Fibroblast of villous mesenchyme (primary cell): ENCODE results near the gene MCEMP1. TPM values are rescaled to one million over a fixed set of nuclear protein-coding genes. Genes with fewer than 3 reads are reported as not detected.

Source experiments
- DNase-seq: peaks from one replicate; pipeline ENCODE4 v3.0.0-alpha.2; 2010; ENCODE audit warnings: low read depth
- H3K4me3 ChIP-seq: 2 replicates; pipeline ENCODE4 v1.5.1; 2011; ENCODE audit warnings: low read depth, mild to moderate bottlenecking, low read length
- total RNA-seq: library from RNA; depleted of rRNA; stranded (reverse); fragments of >200 nt; gene quantifications from 2 replicates; pipeline ENCODE4 v1.2.3, GENCODE V29; 2012
- TF ChIP-seq, protein P1 (sequence below): IDR thresholded peaks from 2 replicates; pipeline ENCODE4 v1.5.1; 2012; ENCODE audit warnings: low read depth, mild to moderate bottlenecking, low read length; ENCODE audit not compliant: insufficient read depth

MCEMP1 gene
- total RNA-seq, 1 donor, result not detected

DNA sequence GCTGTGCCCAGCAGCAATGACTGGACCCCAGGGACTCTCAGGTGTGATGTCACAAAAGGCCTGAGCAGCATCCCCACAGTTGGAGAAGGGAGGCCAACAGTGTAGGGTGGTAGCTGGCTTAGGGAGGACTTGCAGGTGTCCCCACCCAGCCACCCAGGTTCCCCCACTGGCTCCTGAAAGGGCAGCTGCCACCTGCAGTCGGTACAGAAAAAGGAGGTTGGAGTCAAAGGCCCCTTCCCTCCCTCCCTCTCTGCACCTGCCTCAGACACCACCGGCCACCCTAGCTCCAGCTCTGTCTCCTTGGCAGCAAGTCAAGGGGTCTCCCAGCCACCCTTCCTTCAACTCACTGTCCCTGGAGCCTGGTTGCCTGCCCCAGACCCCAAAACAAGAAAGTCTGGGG, 43.2 kb upstream of the MCEMP1 start, which contains the start of gene PCP2:
Gene PCP2, minus strand, starts transcription at position 22 of the 400 bp plus-strand sequence. CDS start 262 bp downstream, outside the sequence.
- TF ChIP-seq, protein P1, sequence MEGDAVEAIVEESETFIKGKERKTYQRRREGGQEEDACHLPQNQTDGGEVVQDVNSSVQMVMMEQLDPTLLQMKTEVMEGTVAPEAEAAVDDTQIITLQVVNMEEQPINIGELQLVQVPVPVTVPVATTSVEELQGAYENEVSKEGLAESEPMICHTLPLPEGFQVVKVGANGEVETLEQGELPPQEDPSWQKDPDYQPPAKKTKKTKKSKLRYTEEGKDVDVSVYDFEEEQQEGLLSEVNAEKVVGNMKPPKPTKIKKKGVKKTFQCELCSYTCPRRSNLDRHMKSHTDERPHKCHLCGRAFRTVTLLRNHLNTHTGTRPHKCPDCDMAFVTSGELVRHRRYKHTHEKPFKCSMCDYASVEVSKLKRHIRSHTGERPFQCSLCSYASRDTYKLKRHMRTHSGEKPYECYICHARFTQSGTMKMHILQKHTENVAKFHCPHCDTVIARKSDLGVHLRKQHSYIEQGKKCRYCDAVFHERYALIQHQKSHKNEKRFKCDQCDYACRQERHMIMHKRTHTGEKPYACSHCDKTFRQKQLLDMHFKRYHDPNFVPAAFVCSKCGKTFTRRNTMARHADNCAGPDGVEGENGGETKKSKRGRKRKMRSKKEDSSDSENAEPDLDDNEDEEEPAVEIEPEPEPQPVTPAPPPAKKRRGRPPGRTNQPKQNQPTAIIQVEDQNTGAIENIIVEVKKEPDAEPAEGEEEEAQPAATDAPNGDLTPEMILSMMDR, result no peak
- no peak for DNase-seq
- H3K4me3 ChIP-seq, result no peak within 1 kb of the TSS

DNA sequence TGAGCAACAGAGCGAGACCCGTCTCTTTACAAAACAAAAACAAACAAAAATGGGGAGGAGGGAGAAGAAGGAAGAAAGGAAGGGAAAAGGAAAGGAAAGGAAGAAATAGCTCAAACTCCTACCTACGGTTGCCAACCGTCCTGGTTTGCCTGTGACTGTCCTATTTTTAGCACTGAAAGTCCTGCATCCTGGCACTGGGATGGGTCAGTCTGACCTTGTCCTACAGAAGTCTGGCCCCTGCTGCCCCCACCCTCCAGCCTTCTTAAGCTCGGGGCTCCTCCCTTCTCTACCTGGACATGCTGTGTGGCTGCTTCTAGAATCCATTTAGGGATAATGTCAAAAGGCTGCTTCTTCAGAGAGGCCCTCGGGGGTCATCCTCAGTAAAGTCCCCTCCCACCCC, 41.2 kb upstream of the MCEMP1 start:
- no peak for DNase-seq
- H3K4me3 ChIP-seq, result no peak overlapping the region
- TF ChIP-seq, protein P1, result no peak

DNA sequence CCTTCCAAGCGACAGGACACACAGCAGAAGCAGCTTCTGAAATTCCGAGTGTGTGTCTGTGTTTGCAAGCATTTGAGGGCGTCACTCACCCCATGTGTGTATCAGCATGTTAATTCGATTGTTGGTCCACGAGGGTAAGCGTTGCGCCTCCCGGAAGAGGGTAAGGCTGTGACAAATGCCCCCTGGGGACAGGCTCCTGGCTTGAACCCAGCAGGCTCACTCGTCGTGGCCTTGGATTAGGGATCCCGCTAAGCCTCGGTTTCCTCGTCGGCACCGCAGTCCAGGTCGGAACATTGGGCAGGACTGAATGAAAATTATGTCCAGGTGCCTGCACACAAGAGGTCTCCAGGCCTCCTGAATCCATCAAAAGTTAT, 40.6 kb upstream of the MCEMP1 start:
- no peak for DNase-seq
- peak overlapping the region; percentile 74 for H3K4me3 ChIP-seq
- TF ChIP-seq, protein P1, result no peak

DNA sequence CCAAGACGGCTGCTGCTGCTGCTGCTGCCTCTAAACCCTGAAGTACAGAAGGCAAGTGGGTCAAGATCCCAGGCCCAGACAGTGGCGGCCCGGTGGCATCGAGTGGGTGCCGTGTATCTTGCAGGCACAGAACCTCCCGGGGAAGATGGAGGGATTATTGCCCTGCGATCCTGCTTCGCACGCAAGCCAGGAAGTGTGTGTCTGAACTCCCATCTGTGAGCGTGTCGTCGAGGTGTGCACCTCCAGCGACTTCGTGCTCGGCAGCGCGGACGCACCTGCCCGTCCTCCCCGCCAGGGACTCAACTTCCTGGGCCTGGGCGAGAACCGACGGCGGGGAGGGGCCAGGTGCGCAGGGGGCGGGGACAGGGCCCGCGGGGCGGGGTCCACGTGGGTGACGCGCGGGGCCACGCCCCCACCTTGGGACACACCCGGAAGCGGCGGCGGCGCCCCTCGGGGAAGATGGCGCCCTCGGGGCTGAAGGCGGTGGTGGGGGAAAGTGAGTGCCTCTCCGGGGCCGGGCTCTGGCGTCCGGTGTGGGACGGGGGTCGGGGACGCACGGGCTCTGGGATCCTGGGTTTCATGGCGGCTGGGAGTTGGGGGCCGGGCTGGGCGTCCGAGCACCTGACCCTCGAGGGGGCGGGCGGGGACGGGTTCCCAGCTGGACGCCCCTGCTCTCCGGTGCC, 40.1 kb upstream of the MCEMP1 start, which contains the start of gene STXBP2:
Gene STXBP2, plus strand, starts transcription at position 420 of the 683 bp plus-strand sequence. Its CDS starts 40 bp downstream, at position 460.
- TF ChIP-seq, protein P1, result no peak
- peak; percentile 48 for DNase-seq
- H3K4me3 ChIP-seq, result peak within 1 kb of the TSS; percentile 74

DNA sequence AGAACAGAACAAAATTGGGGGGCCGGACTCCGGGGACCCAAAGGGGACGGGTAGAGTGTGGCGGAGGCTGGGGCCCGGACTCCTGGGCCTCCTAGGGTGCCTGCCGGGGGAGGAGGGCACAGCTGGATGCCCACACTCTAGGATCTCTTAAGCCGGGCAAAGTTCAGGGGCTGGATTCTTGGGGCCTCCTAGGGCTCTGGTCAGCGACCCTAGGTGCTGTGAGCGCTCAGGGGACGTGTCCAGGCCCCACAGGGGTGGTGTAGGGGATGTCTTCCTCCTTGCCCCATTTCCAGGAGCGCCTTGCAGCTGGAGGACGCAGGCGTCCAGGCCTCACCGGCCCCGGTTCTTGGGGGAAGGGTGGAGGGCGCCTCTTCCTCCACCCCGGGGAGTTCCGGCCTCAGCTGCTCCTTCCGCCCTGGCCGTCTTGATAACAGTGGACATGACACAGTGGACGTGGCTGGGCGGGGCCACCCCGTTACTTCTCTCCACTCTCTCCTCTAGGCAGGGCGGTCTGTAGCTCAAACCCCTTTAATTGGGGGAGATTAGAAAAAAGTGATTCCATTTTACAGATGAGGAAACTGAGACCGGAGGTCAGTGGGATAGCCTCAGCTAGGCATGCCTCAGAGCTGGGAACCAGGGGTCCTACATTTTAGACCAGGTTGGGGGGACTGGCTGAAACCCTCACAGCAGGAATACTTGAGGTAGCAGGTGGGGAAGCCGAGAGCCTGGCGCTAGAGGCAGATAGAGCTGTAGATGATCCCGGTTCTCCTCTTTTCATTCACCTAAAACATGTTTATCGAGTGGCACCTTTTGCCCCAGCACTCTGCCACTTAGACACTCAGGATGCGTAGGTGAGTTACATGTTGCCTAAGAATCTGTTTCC, 39.3 kb upstream of the MCEMP1 start:
- peak overlapping the region; percentile 74 for H3K4me3 ChIP-seq
- TF ChIP-seq, protein P1, result no peak
- peak; percentile 67 for DNase-seq

DNA sequence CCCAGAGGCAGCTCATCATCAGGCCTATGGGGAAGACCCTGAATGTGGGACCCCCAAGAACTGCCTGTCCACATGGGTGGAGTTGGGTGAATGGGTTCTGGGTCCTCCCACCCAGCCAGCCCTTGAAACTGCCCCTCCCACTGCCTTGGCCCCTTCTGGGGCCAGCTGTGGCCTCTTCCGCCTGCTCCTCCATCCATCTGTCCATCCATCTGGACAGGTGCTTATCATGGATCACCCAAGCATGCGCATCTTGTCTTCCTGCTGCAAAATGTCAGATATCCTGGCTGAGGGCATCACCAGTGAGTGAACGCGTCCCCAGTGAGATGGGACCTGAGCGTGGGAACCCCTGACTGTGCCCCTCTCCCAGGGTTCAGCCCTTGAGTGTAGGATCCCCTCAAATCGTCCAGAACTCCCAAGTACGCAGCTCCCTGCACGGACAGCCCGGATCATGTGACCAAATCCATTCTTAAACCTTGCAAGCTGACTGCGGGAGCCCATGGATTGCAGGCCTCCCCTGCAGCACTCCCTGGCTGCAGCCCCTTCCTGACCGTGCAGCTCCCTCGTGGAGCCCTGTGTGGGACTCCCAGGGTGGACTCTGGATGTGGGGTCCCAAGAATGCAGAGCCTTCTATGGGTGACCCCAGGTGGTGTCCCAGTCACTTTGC, 38.0 kb upstream of the MCEMP1 start:
- DNase-seq, result no peak
- TF ChIP-seq, protein P1, result no peak

More for the DNA sequence above, 38.0 kb upstream of the MCEMP1 start:
- H3K4me3 ChIP-seq, result no peak overlapping the region
